ENCODE measurements around the gene WDFY1. TPM values are rescaled to one million over a fixed set of nuclear protein-coding genes. Genes with fewer than 3 reads are reported as not detected.
A peak's percentile ranks its signal among the peaks of the same experiment; 100 is the strongest.

WDFY1 gene
- total RNA-seq, 1 experiment from 2014 or later = 66.0 TPM

GRCh38 chr2:223944703-223945531 lies at the start of gene WDFY1 (continued):
- TF ChIP-seq OVOL2 (CRISPR knock-in tag; IDR thresholded peaks at IDR 0.05; ENCODE audit: borderline replicate concordance) = no peak
- TF ChIP-seq, protein P1, sequence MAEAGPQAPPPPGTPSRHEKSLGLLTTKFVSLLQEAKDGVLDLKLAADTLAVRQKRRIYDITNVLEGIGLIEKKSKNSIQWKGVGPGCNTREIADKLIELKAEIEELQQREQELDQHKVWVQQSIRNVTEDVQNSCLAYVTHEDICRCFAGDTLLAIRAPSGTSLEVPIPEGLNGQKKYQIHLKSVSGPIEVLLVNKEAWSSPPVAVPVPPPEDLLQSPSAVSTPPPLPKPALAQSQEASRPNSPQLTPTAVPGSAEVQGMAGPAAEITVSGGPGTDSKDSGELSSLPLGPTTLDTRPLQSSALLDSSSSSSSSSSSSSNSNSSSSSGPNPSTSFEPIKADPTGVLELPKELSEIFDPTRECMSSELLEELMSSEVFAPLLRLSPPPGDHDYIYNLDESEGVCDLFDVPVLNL (CRISPR knock-in tag; IDR thresholded peaks at IDR 0.05; ENCODE audit: borderline replicate concordance, low read depth) = no peak; the same call in 1 of the 2 replicates
- 0 out of 2 replicates have a peak, but pooled peaks have one; percentile 42 for TF ChIP-seq RELA (CRISPR knock-in tag; IDR thresholded peaks at IDR 0.05; ENCODE audit: borderline replicate concordance)
- TF ChIP-seq ZNF396 (CRISPR knock-in tag; IDR thresholded peaks at IDR 0.05; ENCODE audit: borderline replicate concordance) = no peak
- no peak for TF ChIP-seq JUN (CRISPR knock-in tag; IDR thresholded peaks at IDR 0.05)
- TF ChIP-seq EMX1 (CRISPR knock-in tag; IDR thresholded peaks at IDR 0.05) = peak; percentile 56; the same call in 1 of the 2 replicates
- no peak for TF ChIP-seq ZNF512 (CRISPR knock-in tag; IDR thresholded peaks at IDR 0.05; ENCODE audit: borderline replicate concordance)
- peak; percentile 82 for TF ChIP-seq ZNF232 (CRISPR knock-in tag; IDR thresholded peaks at IDR 0.05)
- TF ChIP-seq AFF4 (CRISPR knock-in tag; IDR thresholded peaks at IDR 0.05; ENCODE audit: borderline replicate concordance) = peak; percentile 88
- peak; percentile 92; the same call in 1 of the 2 replicates for TF ChIP-seq ZBTB21 (CRISPR knock-in tag; IDR thresholded peaks at IDR 0.05; ENCODE audit: borderline replicate concordance)
- TF ChIP-seq E2F5 (CRISPR knock-in tag; IDR thresholded peaks at IDR 0.05) = peak; percentile 80; the same call in 1 of the 2 replicates
- TF ChIP-seq JAZF1 (CRISPR knock-in tag; IDR thresholded peaks at IDR 0.05) = no peak

- ChIA-PET CTCF (interaction anchor here (1.1 to 4.5 kb wide), 7 partner anchors 11 to 289 kb away, joined by 5 to 72 read pairs (median 25); partner anchors contain the start of gene SERPINE2), POLR2A (no interaction called here)
- peak overlapping the region; percentile 51; the same call in 1 of the 2 replicates for H3K27ac Mint-ChIP-seq
- ATAC-seq = no peak
- H3K4me3 Mint-ChIP-seq = no peak overlapping the region
- no peaks in the 10 kb centered on the region for H3K27me3 Mint-ChIP-seq (ENCODE audit: low read depth)
- H3K9me3 Mint-ChIP-seq = no peaks in the 10 kb centered on the region
- H3K4me1 Mint-ChIP-seq = peaks cover 3% of the 10 kb centered on the region
- peaks cover 8% of the 10 kb centered on the region for H3K36me3 Mint-ChIP-seq
- no peak for DNase-seq (ENCODE audit: low spot score)
- TF ChIP-seq ATF3 (CRISPR knock-in tag; conservative IDR thresholded peaks at IDR 0.05) (no peak), MAX (CRISPR knock-in tag; IDR thresholded peaks at IDR 0.05) (no peak), ZNF671 (CRISPR knock-in tag; IDR thresholded peaks at IDR 0.05) (no peak), ATF1 (CRISPR knock-in tag; IDR thresholded peaks at IDR 0.05) (no peak), SP1 (CRISPR knock-in tag; conservative IDR thresholded peaks at IDR 0.05) (no peak), TP53 (CRISPR knock-in tag; IDR thresholded peaks at IDR 0.05) (no peak), IRF1 (CRISPR knock-in tag; IDR thresholded peaks at IDR 0.05) (no peak), E2F5 (CRISPR knock-in tag; IDR thresholded peaks at IDR 0.05) (no peak), AR (CRISPR knock-in tag; IDR thresholded peaks at IDR 0.05) (no peak), ZNF317 (CRISPR knock-in tag; IDR thresholded peaks at IDR 0.05; ENCODE audit: borderline replicate concordance, low read depth) (no peak)
Measured at GRCh38 chr2:223994562-223995162, 49.5 kb upstream of the WDFY1 start.
